Measurements from ENCODE around the gene GATA5. TPM values are rescaled to one million over a fixed set of nuclear protein-coding genes. Genes with fewer than 3 reads are reported as not detected.

GATA5 gene
- total RNA-seq, 5 donors from 2014 or later (not counting 1 experiment from before 2014, with no cell fraction given): not detected

- no peak for ATAC-seq (replicated peaks in 1 of 4)
- Histone ChIP-seq H3K27me3 (replicated peaks in 1 of 2; ENCODE audit: control insufficient read depth in 2 of 2, extremely low read depth in 1 of 2, insufficient read depth in 2 of 2, low read length in 1 of 2) (peaks cover 0 to 35% of the 10 kb centered on the region in 2 experiments), H3K27ac (ENCODE audit: low read length) (no peak overlapping the region), H3K36me3 (ENCODE audit: control insufficient read depth in 2 of 2, extremely low read depth in 1 of 2, insufficient read depth in 1 of 2, low read length in 1 of 2) (no peaks in the 10 kb centered on the region), H3K4me3 (ENCODE audit: control insufficient read depth in 1 of 2, extremely low read depth in 1 of 2, low read length in 1 of 2) (no peak overlapping the region), H3K4me1 (ENCODE audit: control insufficient read depth in 1 of 2, extremely low read depth in 1 of 2, insufficient read depth in 2 of 2, low read length in 2 of 2) (no peaks in the 10 kb centered on the region), H3K9me3 (no peaks in the 10 kb centered on the region)
- no peaks in the 10 kb centered on the region for H3K36me3 Mint-ChIP-seq
- H3K27me3 Mint-ChIP-seq: peaks cover 9 to 13% of the 10 kb centered on the region in 2 donors
- POLR2A ChIA-PET: no interaction called here
- CTCF ChIA-PET: no interaction called here
- H3K9me3 Mint-ChIP-seq: no peaks in the 10 kb centered on the region
- H3K4me3 Mint-ChIP-seq: no peak overlapping the region
- no peak for DNase-seq
- H3K4me1 Mint-ChIP-seq: no peaks in the 10 kb centered on the region
- no peak overlapping the region for H3K27ac Mint-ChIP-seq
- WGBS (ENCODE audit: insufficient coverage): 74% methylated on average over 9 of the region's 10 CpGs
Measured at GRCh38 chr20:62464990-62465389, 10.8 kb downstream of the GATA5 start.

GRCh38 chr20:62464425-62464770, 11.4 kb downstream of the GATA5 start:
- Mint-ChIP-seq H3K9me3 (no peaks in the 10 kb centered on the region), H3K36me3 (no peaks in the 10 kb centered on the region)

GRCh38 chr20:62463651-62464424, 12.0 kb downstream of the GATA5 start:
- Histone ChIP-seq H3K9me3 (no peaks in the 10 kb centered on the region), H3K36me3 (ENCODE audit: control insufficient read depth in 2 of 2, extremely low read depth in 1 of 2, insufficient read depth in 1 of 2, low read length in 1 of 2) (no peaks in the 10 kb centered on the region), H3K27ac (ENCODE audit: low read length) (no peak overlapping the region), H3K27me3 (replicated peaks in 1 of 2; ENCODE audit: control insufficient read depth in 2 of 2, extremely low read depth in 1 of 2, insufficient read depth in 2 of 2, low read length in 1 of 2) (peaks cover 0 to 32% of the 10 kb centered on the region in 2 experiments), H3K4me1 (ENCODE audit: control insufficient read depth in 1 of 2, extremely low read depth in 1 of 2, insufficient read depth in 2 of 2, low read length in 2 of 2) (no peaks in the 10 kb centered on the region), H3K4me3 (ENCODE audit: control insufficient read depth in 1 of 2, extremely low read depth in 1 of 2, low read length in 1 of 2) (no peak overlapping the region)
- ChIA-PET CTCF (no interaction called here), POLR2A (no interaction called here)
- Mint-ChIP-seq H3K4me3 (no peak overlapping the region), H3K9me3 (no peaks in the 10 kb centered on the region), H3K36me3 (no peaks in the 10 kb centered on the region), H3K27ac (no peak overlapping the region), H3K4me1 (no peaks in the 10 kb centered on the region), H3K27me3 (peaks cover 0 to 5% of the 10 kb centered on the region in 2 donors)
- DNase-seq (no peak), ATAC-seq (replicated peaks in 1 of 4) (no peak)
- 88% methylated on average over 18 of the region's 25 CpGs for WGBS (ENCODE audit: insufficient coverage)

More at GRCh38 chr20:62464425-62464770, 11.4 kb downstream of the GATA5 start:
- no peak for DNase-seq
- H3K27ac Mint-ChIP-seq: no peak overlapping the region
- ATAC-seq (replicated peaks in 1 of 4): no peak
- ChIA-PET POLR2A (no interaction called here), CTCF (no interaction called here)
- Histone ChIP-seq H3K36me3 (ENCODE audit: control insufficient read depth in 2 of 2, extremely low read depth in 1 of 2, insufficient read depth in 1 of 2, low read length in 1 of 2) (no peaks in the 10 kb centered on the region), H3K27ac (ENCODE audit: low read length) (no peak overlapping the region), H3K27me3 (replicated peaks in 1 of 2; ENCODE audit: control insufficient read depth in 2 of 2, extremely low read depth in 1 of 2, insufficient read depth in 2 of 2, low read length in 1 of 2) (peaks cover 0 to 34% of the 10 kb centered on the region in 2 experiments), H3K4me1 (ENCODE audit: control insufficient read depth in 1 of 2, extremely low read depth in 1 of 2, insufficient read depth in 2 of 2, low read length in 2 of 2) (no peaks in the 10 kb centered on the region), H3K4me3 (ENCODE audit: control insufficient read depth in 1 of 2, extremely low read depth in 1 of 2, low read length in 1 of 2) (no peak overlapping the region), H3K9me3 (no peaks in the 10 kb centered on the region)
- H3K27me3 Mint-ChIP-seq: peaks cover 3 to 7% of the 10 kb centered on the region in 2 donors
- H3K4me1 Mint-ChIP-seq: no peaks in the 10 kb centered on the region
- WGBS (ENCODE audit: insufficient coverage): 87% methylated on average over 10 of the region's 10 CpGs
- no peak overlapping the region for H3K4me3 Mint-ChIP-seq

GRCh38 chr20:62462976-62463592, 12.7 kb downstream of the GATA5 start:
- H3K27ac ChIP-seq (ENCODE audit: low read length): no peak overlapping the region
- ATAC-seq (replicated peaks in 1 of 4) (no peak), DNase-seq (no peak)
- H3K27ac Mint-ChIP-seq: no peak overlapping the region
- H3K36me3 Mint-ChIP-seq: no peaks in the 10 kb centered on the region
- no peak overlapping the region for H3K4me3 Mint-ChIP-seq
- H3K9me3 ChIP-seq: no peaks in the 10 kb centered on the region
- H3K27me3 ChIP-seq (replicated peaks in 1 of 2; ENCODE audit: control insufficient read depth in 2 of 2, extremely low read depth in 1 of 2, insufficient read depth in 2 of 2, low read length in 1 of 2): peaks cover 0 to 30% of the 10 kb centered on the region in 2 experiments
- H3K4me1 ChIP-seq (ENCODE audit: control insufficient read depth in 1 of 2, extremely low read depth in 1 of 2, insufficient read depth in 2 of 2, low read length in 2 of 2): no peaks in the 10 kb centered on the region
- H3K27me3 Mint-ChIP-seq: peaks cover 0 to 5% of the 10 kb centered on the region in 2 donors
- H3K4me1 Mint-ChIP-seq: no peaks in the 10 kb centered on the region
- POLR2A ChIA-PET: no interaction called here
- CTCF ChIA-PET: no interaction called here
- no peaks in the 10 kb centered on the region for H3K9me3 Mint-ChIP-seq
- H3K4me3 ChIP-seq (ENCODE audit: control insufficient read depth in 1 of 2, extremely low read depth in 1 of 2, low read length in 1 of 2): no peak overlapping the region
- 68% methylated on average over 15 of the region's 15 CpGs for WGBS (ENCODE audit: insufficient coverage)
- H3K36me3 ChIP-seq (ENCODE audit: control insufficient read depth in 2 of 2, extremely low read depth in 1 of 2, insufficient read depth in 1 of 2, low read length in 1 of 2): no peaks in the 10 kb centered on the region

GRCh38 chr20:62461834-62462233, 14.0 kb downstream of the GATA5 start:
- Histone ChIP-seq H3K4me3 (ENCODE audit: control insufficient read depth in 1 of 2, extremely low read depth in 1 of 2, low read length in 1 of 2) (no peak overlapping the region), H3K27ac (ENCODE audit: low read length) (no peak overlapping the region), H3K36me3 (ENCODE audit: control insufficient read depth in 2 of 2, extremely low read depth in 1 of 2, insufficient read depth in 1 of 2, low read length in 1 of 2) (no peaks in the 10 kb centered on the region), H3K4me1 (ENCODE audit: control insufficient read depth in 1 of 2, extremely low read depth in 1 of 2, insufficient read depth in 2 of 2, low read length in 2 of 2) (no peaks in the 10 kb centered on the region), H3K9me3 (no peaks in the 10 kb centered on the region), H3K27me3 (replicated peaks in 1 of 2; ENCODE audit: control insufficient read depth in 2 of 2, extremely low read depth in 1 of 2, insufficient read depth in 2 of 2, low read length in 1 of 2) (peaks cover 0 to 23% of the 10 kb centered on the region in 2 experiments)
- Mint-ChIP-seq H3K4me1 (no peaks in the 10 kb centered on the region), H3K9me3 (no peaks in the 10 kb centered on the region), H3K27me3 (peaks cover 0 to 9% of the 10 kb centered on the region in 2 donors), H3K27ac (no peak overlapping the region), H3K4me3 (no peak overlapping the region), H3K36me3 (no peaks in the 10 kb centered on the region)
- ATAC-seq (replicated peaks in 1 of 4) (no peak), DNase-seq (no peak)
- ChIA-PET CTCF (no interaction called here), POLR2A (no interaction called here)
- 88% methylated on average over 13 of the region's 13 CpGs for whole genome bisulfite sequencing (ENCODE audit: insufficient coverage)

GRCh38 chr20:62461157-62461556, 14.6 kb downstream of the GATA5 start:
- 63% methylated on average over 7 of the region's 10 CpGs for WGBS (ENCODE audit: insufficient coverage)
- POLR2A ChIA-PET: no interaction called here

More at GRCh38 chr20:62461157-62461556, 14.6 kb downstream of the GATA5 start:
- DNase-seq: no peak
- ATAC-seq (replicated peaks in 1 of 4): no peak
- Histone ChIP-seq H3K36me3 (ENCODE audit: control insufficient read depth in 2 of 2, extremely low read depth in 1 of 2, insufficient read depth in 1 of 2, low read length in 1 of 2) (no peaks in the 10 kb centered on the region), H3K9me3 (no peaks in the 10 kb centered on the region), H3K4me1 (ENCODE audit: control insufficient read depth in 1 of 2, extremely low read depth in 1 of 2, insufficient read depth in 2 of 2, low read length in 2 of 2) (no peaks in the 10 kb centered on the region), H3K4me3 (ENCODE audit: control insufficient read depth in 1 of 2, extremely low read depth in 1 of 2, low read length in 1 of 2) (no peak overlapping the region), H3K27ac (ENCODE audit: low read length) (no peak overlapping the region), H3K27me3 (replicated peaks in 1 of 2; ENCODE audit: control insufficient read depth in 2 of 2, extremely low read depth in 1 of 2, insufficient read depth in 2 of 2, low read length in 1 of 2) (peaks cover 0 to 26% of the 10 kb centered on the region in 2 experiments)
- no peak overlapping the region for H3K4me3 Mint-ChIP-seq
- no peaks in the 10 kb centered on the region for H3K9me3 Mint-ChIP-seq
- no peaks in the 10 kb centered on the region for H3K36me3 Mint-ChIP-seq
- H3K4me1 Mint-ChIP-seq: no peaks in the 10 kb centered on the region
- H3K27me3 Mint-ChIP-seq: peaks cover 0 to 12% of the 10 kb centered on the region in 2 donors
- CTCF ChIA-PET: no interaction called here
- H3K27ac Mint-ChIP-seq: no peak overlapping the region

Measured in T-cell (primary cell).